KMS-11 (cell line): ENCODE data around the gene C1orf21.

Source experiments
- H2AFZ ChIP-seq: fragments of 200-600 bp; sonication (generic); 2 replicates; pipeline ENCODE4 v1.6.1; 2016; ENCODE audit warnings: antibody characterized with exemption, mixed run types, low read depth
- H3K27ac ChIP-seq: fragments of 200-600 bp; sonication (generic); 2 replicates; pipeline ENCODE4 v1.6.1; 2016; ENCODE audit warnings: mild to moderate bottlenecking, mixed run types
- H3K27me3 ChIP-seq: fragments of 200-600 bp; sonication (generic); 2 replicates; pipeline ENCODE4 v1.6.1; 2017; ENCODE audit warnings: mild to moderate bottlenecking, low read depth, mixed run types, moderate library complexity; ENCODE audit not compliant: insufficient read depth
- H3K36me3 ChIP-seq: fragments of 200-600 bp; sonication (generic); 2 replicates; pipeline ENCODE4 v1.6.1; 2017; ENCODE audit warnings: mild to moderate bottlenecking, mixed run types; ENCODE audit not compliant: insufficient read depth
- H3K4me1 ChIP-seq: fragments of 200-600 bp; sonication (generic); 2 replicates; pipeline ENCODE4 v1.6.1; 2016; ENCODE audit warnings: mild to moderate bottlenecking, low read depth, mixed run types; ENCODE audit not compliant: poor library complexity, severe bottlenecking
- H3K4me2 ChIP-seq: fragments of 200-600 bp; sonication (generic); 2 replicates; pipeline ENCODE4 v1.7.0; 2016; ENCODE audit warnings: mild to moderate bottlenecking, mixed run types
- H3K4me3 ChIP-seq: fragments of 200-600 bp; sonication (generic); IDR thresholded peaks from 2 replicates; pipeline ENCODE4 v1.6.1; 2017; ENCODE audit warnings: low read depth, low read length, mixed read lengths; ENCODE audit not compliant: insufficient read depth
- H3K79me2 ChIP-seq: fragments of 200-600 bp; sonication (generic); 2 replicates; pipeline ENCODE4 v1.6.1; 2016; ENCODE audit warnings: low read depth, mixed run types; ENCODE audit not compliant: insufficient read depth
- H3K9ac ChIP-seq: fragments of 200-600 bp; sonication (generic); 2 replicates; pipeline ENCODE4 v1.6.1; 2016; ENCODE audit warnings: mild to moderate bottlenecking, mixed run types
- H4K20me1 ChIP-seq: fragments of 200-600 bp; sonication (generic); 2 replicates; pipeline ENCODE4 v1.6.1; 2016; ENCODE audit warnings: mild to moderate bottlenecking, mixed run types; ENCODE audit not compliant: insufficient read depth
- TF ChIP-seq, protein P1 (sequence below): fragments of 200-600 bp; sonication (generic); conservative IDR thresholded peaks from 2 replicates; pipeline ENCODE4 v1.6.1; 2017; ENCODE audit warnings: low read depth, mild to moderate bottlenecking, antibody characterized with exemption, low read length, moderate library complexity, mixed read lengths

Gene C1orf21

GRCh38 chr1:184392779-184393522 lies 6.1 kb downstream of the C1orf21 start:
- TF ChIP-seq, protein P1, sequence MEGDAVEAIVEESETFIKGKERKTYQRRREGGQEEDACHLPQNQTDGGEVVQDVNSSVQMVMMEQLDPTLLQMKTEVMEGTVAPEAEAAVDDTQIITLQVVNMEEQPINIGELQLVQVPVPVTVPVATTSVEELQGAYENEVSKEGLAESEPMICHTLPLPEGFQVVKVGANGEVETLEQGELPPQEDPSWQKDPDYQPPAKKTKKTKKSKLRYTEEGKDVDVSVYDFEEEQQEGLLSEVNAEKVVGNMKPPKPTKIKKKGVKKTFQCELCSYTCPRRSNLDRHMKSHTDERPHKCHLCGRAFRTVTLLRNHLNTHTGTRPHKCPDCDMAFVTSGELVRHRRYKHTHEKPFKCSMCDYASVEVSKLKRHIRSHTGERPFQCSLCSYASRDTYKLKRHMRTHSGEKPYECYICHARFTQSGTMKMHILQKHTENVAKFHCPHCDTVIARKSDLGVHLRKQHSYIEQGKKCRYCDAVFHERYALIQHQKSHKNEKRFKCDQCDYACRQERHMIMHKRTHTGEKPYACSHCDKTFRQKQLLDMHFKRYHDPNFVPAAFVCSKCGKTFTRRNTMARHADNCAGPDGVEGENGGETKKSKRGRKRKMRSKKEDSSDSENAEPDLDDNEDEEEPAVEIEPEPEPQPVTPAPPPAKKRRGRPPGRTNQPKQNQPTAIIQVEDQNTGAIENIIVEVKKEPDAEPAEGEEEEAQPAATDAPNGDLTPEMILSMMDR = no peak

DNA sequence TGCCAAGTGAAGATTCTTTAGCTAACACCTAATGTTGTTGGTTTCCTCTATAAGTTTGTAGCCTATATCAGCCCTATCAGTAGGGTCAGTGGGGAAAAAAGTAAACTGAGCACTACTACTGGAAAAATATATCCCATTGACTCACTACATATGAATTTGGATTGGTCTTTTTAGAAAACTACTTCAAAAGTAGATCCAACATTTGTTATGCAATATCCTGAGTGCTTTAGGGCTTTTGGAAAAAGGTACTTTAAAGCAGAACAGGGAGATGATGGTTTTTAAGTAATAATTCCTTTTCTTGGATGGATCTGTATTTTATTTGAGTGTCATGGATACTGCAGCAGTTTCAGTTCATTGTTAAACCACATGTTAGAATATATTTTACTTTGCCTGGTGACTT lies 7.1 kb downstream of the C1orf21 start:
- peaks cover 77% of the 10 kb centered on the region for H3K79me2 ChIP-seq
- no peaks in the 10 kb centered on the region for H3K27me3 ChIP-seq
- H3K9ac ChIP-seq = no peak overlapping the region
- no peaks in the 10 kb centered on the region for H3K36me3 ChIP-seq
- 0 out of 2 replicates have a peak, but pooled peaks cover 3% of the 10 kb centered on the region for H4K20me1 ChIP-seq
- no peak overlapping the region for H3K4me3 ChIP-seq
- no peak overlapping the region for H2AFZ ChIP-seq
- TF ChIP-seq, protein P1 = no peak
- H3K4me2 ChIP-seq = no peak overlapping the region
- no peak overlapping the region for H3K27ac ChIP-seq
- peaks cover 19% of the 10 kb centered on the region for H3K4me1 ChIP-seq

More at GRCh38 chr1:184392779-184393522, 6.1 kb downstream of the C1orf21 start:
- Histone ChIP-seq H3K36me3 (no peaks in the 10 kb centered on the region), H4K20me1 (no peaks in the 10 kb centered on the region), H3K27ac (no peak overlapping the region), H3K79me2 (peaks cover 78% of the 10 kb centered on the region), H3K4me3 (no peak overlapping the region), H3K4me1 (peaks cover 26% of the 10 kb centered on the region), H3K27me3 (no peaks in the 10 kb centered on the region), H3K9ac (no peak overlapping the region), H3K4me2 (no peak overlapping the region), H2AFZ (no peak overlapping the region)

- Histone ChIP-seq H3K4me3 (no peak overlapping the region), H3K27me3 (no peaks in the 10 kb centered on the region), H2AFZ (no peak overlapping the region), H4K20me1 (0 out of 2 replicates have a peak, but pooled peaks cover 3% of the 10 kb centered on the region), H3K4me2 (no peak overlapping the region), H3K36me3 (no peaks in the 10 kb centered on the region), H3K4me1 (peaks cover 11% of the 10 kb centered on the region), H3K79me2 (peaks cover 77% of the 10 kb centered on the region; the same call in 1 of the 2 replicates), H3K27ac (no peak overlapping the region), H3K9ac (no peak overlapping the region)
- TF ChIP-seq, protein P1 = no peak
These were observed 8.5 kb downstream of the C1orf21 start for GRCh38 chr1:184395370-184395769.

GRCh38 chr1:184395937-184396480 lies 9.2 kb downstream of the C1orf21 start:
- Histone ChIP-seq H3K4me2 (no peak overlapping the region), H3K4me3 (no peak overlapping the region), H2AFZ (no peak overlapping the region), H3K9ac (no peak overlapping the region), H3K27ac (no peak overlapping the region), H3K27me3 (no peaks in the 10 kb centered on the region), H3K79me2 (peaks cover 76% of the 10 kb centered on the region; the same call in 1 of the 2 replicates), H3K36me3 (no peaks in the 10 kb centered on the region), H4K20me1 (0 out of 2 replicates have a peak, but pooled peaks cover 3% of the 10 kb centered on the region), H3K4me1 (peaks cover 4% of the 10 kb centered on the region)
- TF ChIP-seq, protein P1 = no peak
